GM13977 (cell line): Measurements from ENCODE around the gene NCOR2.

Experiments used
- DNase-seq: peaks from one replicate; pipeline ENCODE4 v3.0.0; 2012; ENCODE audit warnings: low spot score
- in situ Hi-C: fragments of 300-500 bp; cut with MboI; formaldehyde crosslinking; loops from one replicate; pipeline ENCODE4 v1.12.0; 2022; ENCODE audit warnings: low sequenced_read_pairs, low pct_unique_long_range_greater_than_20kb, mixed read lengths, inconsistent platforms; ENCODE audit not compliant: unreplicated experiment
- TF ChIP-seq, protein P1 (sequence below): IDR thresholded peaks from 2 replicates; pipeline ENCODE4 v1.5.1; 2012; ENCODE audit warnings: mild to moderate bottlenecking, control low read depth; ENCODE audit not compliant: insufficient read depth; ENCODE audit errors: extremely low read depth, missing control alignments

NCOR2 gene

DNA sequence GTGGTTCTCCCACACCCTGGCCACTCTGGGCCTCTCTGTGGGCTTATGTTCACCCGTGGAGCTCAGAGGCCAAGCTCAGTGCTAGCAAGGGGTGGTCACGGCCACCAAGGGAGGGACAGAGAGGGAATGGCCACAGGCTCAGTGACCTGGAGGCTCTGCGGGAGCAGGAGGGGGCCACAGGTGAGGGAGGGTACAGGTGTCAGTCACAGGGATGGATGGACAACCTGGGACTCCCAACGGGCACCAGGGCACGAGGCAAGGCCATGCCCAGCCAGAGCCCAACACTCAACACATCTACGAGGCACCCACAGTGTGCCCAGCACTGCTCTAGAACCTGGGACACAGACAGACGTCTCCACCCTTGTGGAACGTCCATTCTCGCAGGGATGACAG lies 11.3 kb downstream of the NCOR2 start:
- TF ChIP-seq, protein P1, sequence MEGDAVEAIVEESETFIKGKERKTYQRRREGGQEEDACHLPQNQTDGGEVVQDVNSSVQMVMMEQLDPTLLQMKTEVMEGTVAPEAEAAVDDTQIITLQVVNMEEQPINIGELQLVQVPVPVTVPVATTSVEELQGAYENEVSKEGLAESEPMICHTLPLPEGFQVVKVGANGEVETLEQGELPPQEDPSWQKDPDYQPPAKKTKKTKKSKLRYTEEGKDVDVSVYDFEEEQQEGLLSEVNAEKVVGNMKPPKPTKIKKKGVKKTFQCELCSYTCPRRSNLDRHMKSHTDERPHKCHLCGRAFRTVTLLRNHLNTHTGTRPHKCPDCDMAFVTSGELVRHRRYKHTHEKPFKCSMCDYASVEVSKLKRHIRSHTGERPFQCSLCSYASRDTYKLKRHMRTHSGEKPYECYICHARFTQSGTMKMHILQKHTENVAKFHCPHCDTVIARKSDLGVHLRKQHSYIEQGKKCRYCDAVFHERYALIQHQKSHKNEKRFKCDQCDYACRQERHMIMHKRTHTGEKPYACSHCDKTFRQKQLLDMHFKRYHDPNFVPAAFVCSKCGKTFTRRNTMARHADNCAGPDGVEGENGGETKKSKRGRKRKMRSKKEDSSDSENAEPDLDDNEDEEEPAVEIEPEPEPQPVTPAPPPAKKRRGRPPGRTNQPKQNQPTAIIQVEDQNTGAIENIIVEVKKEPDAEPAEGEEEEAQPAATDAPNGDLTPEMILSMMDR, result no peak
- in situ Hi-C loops, result no loop called here
- DNase-seq, result no peak

DNA sequence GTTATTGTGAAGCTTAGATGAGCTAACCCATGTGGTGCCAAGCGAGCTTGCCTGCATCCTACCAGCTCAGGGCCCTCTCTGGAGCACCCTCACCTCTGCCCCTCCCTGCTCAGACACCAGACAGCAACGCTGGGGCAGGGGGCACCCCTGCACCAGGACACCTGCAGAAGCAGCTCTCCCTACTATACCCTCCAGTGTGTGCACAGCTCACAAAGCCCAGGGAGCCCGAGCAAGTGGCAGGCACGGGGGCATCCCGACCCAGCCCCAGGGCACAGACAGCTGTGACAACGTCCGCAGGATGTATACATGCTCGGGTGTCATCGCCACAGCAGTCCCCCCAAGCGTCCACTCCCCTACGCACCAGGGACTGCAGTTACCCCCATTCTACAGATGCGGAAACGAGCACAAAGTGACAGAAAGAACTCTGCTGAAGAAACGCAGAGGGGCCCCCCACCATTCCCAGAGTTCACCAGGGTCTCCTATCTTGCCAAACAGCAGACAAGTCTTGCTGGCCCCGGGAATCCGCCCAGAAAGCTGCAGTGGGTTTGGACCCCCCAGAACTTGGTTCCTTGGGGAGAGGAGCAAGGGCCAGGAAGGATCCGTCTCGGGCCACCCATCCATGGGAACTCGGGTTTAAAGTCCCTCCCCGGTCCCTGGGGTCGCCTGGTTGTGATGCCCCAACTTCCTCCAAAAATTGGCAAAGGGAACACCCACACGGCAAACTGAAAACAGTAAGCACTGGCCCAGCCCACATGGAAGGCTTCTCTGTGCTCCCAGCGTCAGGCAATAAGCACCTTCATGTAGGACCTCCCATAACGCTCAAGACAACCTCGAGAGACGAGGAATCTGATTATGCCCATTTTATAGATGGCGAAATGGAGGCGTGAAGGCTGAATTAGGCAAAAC lies 12.0 kb downstream of the NCOR2 start:
- TF ChIP-seq, protein P1, result no peak
- DNase-seq, result no peak
- in situ Hi-C loops, result no loop called here

DNA sequence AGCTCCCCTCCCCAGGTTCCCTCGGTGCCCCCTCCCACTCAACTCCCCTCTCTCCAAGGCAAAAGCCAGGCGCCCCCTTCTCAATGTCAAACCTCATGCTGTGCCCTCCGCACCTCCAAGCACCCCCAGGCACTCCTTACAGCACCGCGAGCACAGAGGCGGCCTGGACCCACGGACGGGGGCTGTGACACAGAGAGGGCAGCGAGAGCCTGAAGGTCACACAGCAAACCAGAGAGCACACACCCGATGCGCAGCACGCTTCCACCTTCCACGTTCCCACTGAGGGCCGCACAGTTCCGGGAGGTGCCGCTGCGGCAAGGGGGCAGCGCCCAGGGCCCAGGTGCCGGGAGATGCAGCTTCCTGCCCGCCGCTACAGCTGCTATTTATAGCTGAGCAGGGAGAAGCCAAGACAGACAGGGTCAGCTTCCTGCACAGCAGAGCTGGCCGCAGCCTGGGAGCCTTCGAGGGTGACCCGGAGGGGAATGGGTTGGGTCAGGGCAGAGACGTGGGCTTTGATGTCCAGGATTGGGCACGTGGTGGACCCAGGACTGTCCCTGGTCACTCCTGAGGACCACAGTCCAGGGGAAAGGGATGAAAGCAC lies 12.9 kb downstream of the NCOR2 start:
- in situ Hi-C loops, result no loop called here
- TF ChIP-seq, protein P1, result no peak
- no peak for DNase-seq

DNA sequence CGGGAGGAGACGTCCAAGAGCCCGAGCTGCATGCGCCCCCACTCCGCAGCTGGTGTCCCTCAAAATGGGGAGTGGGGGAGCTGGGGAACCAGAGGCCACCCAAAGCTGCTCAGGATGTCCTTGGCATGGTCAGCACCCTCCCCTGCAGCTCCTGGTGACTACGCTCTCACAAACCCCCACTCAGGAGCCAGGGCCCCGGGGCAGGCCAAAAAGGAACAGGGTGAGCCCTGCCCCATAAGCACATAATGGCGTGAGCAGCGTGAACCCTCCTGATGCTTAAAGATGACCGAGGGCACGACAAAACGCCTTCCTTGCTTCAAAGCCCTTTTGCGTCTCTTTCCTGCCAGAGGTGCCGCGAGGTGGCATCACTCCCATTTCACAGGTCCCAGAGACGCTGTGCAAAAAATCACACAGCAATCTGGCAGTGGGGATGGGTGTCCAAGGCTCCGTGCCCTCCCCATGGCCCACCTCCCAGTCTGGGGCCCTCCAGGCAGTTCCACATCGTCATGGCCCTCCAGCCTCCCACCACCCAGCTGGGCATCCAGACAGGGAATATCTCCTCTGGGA lies 13.5 kb downstream of the NCOR2 start:
- in situ Hi-C loops, result no loop called here
- TF ChIP-seq, protein P1, result no peak
- no peak for DNase-seq

DNA sequence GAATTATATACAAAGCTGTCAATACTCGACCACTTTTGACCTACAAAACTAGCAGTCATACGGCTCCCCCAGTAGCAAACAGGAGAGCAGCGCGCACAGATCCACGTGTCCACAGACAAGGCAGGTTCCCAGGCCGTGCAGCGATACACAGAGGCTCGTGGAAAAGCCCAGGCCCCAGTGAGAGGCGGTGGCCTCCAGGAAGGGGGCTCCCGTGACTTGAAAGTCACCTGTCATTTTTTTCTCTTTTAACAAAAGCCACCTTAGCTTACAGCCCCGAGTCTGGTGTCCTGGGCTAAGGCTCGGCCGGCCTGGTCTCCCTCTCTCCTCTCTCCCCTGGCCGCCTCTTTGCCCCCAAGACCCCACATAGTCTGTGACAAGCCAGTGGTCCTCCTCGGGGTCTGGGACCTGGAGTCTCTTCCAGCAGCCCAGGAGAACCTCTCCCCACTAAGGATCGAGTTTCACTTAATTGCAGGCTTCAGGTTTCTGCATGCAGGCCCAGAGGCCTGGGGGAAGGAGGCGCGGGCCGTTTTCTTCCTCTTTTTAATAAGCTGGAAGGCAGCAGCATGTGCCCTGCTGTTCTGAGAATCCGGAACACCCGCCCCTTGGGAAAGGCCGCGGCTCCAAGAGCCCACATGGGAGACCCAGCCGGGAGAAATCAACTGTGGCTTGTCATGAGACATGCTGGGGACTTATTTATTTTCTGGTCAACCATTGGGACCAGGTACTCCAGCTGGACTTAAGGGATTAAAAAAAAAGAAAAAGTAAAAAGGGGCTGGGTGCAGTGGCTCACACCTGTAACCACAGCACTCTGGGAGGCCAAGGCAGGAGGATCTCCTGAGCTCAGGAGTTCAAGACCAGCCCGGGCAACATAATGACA lies 15.9 kb downstream of the NCOR2 start:
- no peak for DNase-seq
- in situ Hi-C loops, result no loop called here
- TF ChIP-seq, protein P1, result peak; percentile 4
